ENCODE results near the gene DUS1L.

The DUS1L gene

GRCh38 chr17:82058855-82059249, 6.8 kb downstream of the DUS1L start:
- no peak for TF ChIP-seq JUND (IDR thresholded peaks at IDR 0.05; ENCODE audit: low read depth)
- in situ Hi-C loops (cut with HindIII; ENCODE audit: low pct_unique_long_range_greater_than_20kb, low sequenced_read_pairs): no loop called here
- no peak for DNase-seq (ENCODE audit: low read depth in 1 of 2, low spot score in 1 of 2)

- no peak for DNase-seq (ENCODE audit: low read depth in 1 of 2, low spot score in 1 of 2)
- in situ Hi-C loops (cut with HindIII; ENCODE audit: low pct_unique_long_range_greater_than_20kb, low sequenced_read_pairs): no loop called here
- no peak for TF ChIP-seq JUND (IDR thresholded peaks at IDR 0.05; ENCODE audit: low read depth)
Measured at GRCh38 chr17:82058230-82058854, 7.3 kb downstream of the DUS1L start.

GRCh38 chr17:82056729-82057621, 8.6 kb downstream of the DUS1L start:
- DNase-seq (ENCODE audit: low read depth in 1 of 2, low spot score in 1 of 2): no peak
- no peak for TF ChIP-seq JUND (IDR thresholded peaks at IDR 0.05; ENCODE audit: low read depth)
- in situ Hi-C loops (cut with HindIII; ENCODE audit: low pct_unique_long_range_greater_than_20kb, low sequenced_read_pairs): no loop called here

GRCh38 chr17:82055965-82056728, 9.5 kb downstream of the DUS1L start:
- in situ Hi-C loops (cut with HindIII; ENCODE audit: low pct_unique_long_range_greater_than_20kb, low sequenced_read_pairs): no loop called here
- no peak for TF ChIP-seq JUND (IDR thresholded peaks at IDR 0.05; ENCODE audit: low read depth)
- DNase-seq (ENCODE audit: low read depth in 1 of 2, low spot score in 1 of 2): no peak

DNA sequence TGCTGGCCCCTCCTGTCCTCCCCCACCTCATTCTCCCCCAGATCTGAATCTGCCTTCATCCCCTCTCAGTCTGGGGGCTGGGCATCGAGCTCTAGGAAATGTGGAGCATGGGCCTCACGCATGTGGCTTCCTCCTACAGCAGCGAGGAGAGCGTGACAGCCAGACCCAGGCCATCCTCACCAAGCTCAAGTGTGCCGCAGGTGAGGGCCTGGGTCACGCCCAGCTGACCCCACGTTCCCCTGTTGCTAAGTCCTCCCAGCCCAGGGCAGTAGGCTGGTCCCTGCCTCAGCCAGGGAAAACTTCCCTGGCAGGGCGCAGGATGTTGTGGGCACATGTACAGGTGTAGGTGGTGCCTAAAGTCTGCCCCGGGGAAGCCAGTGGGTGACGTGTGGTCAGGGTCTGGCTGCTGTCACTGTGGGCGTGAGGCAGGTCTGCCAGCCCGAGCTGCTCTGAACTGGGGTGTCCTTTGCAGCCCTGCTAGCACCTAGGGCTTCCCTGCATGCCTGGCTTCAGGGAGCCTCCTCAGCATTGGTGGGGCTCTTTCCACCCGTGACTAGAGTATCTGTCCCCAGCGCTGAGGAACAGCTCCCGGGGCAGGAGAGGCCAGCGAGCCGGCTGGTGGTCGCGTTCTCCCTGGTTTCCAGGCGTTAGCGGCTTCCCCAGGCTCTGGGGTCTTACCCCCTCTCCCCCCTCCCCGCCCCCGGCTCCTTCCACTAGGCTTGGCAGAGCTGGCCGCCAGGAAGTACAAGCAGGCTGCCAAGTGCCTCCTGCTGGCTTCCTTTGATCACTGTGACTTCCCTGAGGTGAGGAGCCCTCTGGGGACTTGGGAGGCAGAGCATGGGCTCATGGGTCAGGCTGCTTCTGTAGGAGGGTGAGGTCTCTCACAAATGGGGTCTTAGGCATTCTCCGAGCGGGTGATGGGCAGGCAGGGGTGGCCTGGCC, 10.3 kb downstream of the DUS1L start:
- in situ Hi-C loops (cut with HindIII; ENCODE audit: low pct_unique_long_range_greater_than_20kb, low sequenced_read_pairs): no loop called here
- no peak for DNase-seq (ENCODE audit: low read depth in 1 of 2, low spot score in 1 of 2)
- TF ChIP-seq JUND (IDR thresholded peaks at IDR 0.05; ENCODE audit: low read depth): no peak

DNA sequence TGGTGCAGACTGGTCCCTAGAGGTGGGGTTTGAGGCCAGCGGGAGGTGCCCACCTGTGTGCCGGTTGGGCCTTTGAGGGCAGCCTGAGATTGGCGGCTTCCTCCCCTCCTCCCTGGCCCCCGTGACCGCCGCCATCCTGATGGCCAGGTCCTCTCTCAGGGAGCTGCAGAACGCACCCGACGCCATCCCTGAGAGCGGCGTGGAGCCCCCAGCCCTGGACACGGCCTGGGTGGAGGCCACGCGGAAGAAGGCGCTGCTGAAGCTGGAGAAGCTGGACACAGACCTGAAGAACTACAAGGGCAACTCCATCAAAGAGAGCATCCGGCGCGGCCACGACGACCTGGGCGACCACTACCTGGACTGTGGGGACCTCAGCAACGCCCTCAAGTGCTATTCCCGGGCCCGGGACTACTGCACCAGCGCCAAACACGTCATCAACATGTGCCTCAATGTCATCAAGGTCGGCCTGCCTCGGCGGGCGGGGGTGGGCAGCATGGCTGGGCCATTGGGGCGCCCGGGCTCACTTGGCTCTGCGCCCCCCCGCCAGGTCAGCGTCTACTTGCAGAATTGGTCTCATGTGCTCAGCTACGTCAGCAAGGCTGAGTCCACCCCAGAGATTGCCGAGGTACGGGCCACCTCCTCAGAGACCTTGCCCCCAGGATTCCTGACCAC, 11.1 kb downstream of the DUS1L start:
- DNase-seq (ENCODE audit: low read depth in 1 of 2, low spot score in 1 of 2): no peak
- in situ Hi-C loops (cut with HindIII; ENCODE audit: low pct_unique_long_range_greater_than_20kb, low sequenced_read_pairs): no loop called here
- no peak for TF ChIP-seq JUND (IDR thresholded peaks at IDR 0.05; ENCODE audit: low read depth)

- no peak for TF ChIP-seq JUND (IDR thresholded peaks at IDR 0.05; ENCODE audit: low read depth)
- in situ Hi-C loops (cut with HindIII; ENCODE audit: low pct_unique_long_range_greater_than_20kb, low sequenced_read_pairs): no loop called here
- no peak for DNase-seq (ENCODE audit: low read depth in 1 of 2, low spot score in 1 of 2)
Measured at GRCh38 chr17:82053556-82054263, 11.9 kb downstream of the DUS1L start.

GRCh38 chr17:82053130-82053529, 12.5 kb downstream of the DUS1L start:
- in situ Hi-C loops (cut with HindIII; ENCODE audit: low pct_unique_long_range_greater_than_20kb, low sequenced_read_pairs): no loop called here
- DNase-seq (ENCODE audit: low read depth in 1 of 2, low spot score in 1 of 2): no peak
- no peak for TF ChIP-seq JUND (IDR thresholded peaks at IDR 0.05; ENCODE audit: low read depth)

DNA sequence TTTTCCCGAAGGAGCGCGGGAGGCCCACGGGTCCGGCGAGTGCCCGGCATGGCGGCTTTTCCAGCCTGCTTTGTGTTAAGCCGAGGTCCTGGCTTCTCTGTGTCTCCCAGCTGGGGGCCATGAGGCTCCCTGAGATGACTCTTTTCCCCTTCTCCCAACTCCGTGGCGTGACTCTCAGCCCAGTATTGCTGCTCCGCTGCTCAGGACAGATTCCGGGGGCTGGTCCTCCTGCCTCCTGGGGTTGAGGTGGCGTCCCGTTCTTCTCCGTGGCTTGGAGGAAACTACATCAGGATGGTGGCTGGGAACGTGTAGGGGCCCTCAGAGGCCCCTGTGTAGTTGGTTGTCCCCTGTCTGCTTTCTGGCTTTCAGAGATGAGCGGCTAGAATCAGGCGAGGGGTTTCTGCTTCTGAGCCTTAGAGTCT, 13.0 kb downstream of the DUS1L start:
- no peak for DNase-seq (ENCODE audit: low read depth in 1 of 2, low spot score in 1 of 2)
- in situ Hi-C loops (cut with HindIII; ENCODE audit: low pct_unique_long_range_greater_than_20kb, low sequenced_read_pairs): no loop called here
- TF ChIP-seq JUND (IDR thresholded peaks at IDR 0.05; ENCODE audit: low read depth): no peak

- TF ChIP-seq JUND (IDR thresholded peaks at IDR 0.05; ENCODE audit: low read depth): no peak
- peak; percentile 83 to 97 for DNase-seq (ENCODE audit: low read depth in 1 of 2, low spot score in 1 of 2)
- in situ Hi-C loops (cut with HindIII; ENCODE audit: low pct_unique_long_range_greater_than_20kb, low sequenced_read_pairs): no loop called here
Measured at GRCh38 chr17:82051776-82052637, 13.6 kb downstream of the DUS1L start, which contains the start of the genes GPS1 and RFNG. TSS of gene GPS1 (plus strand) at chr17:82051898. CDS start at chr17:82051932, 34 bp downstream. TSS of gene RFNG (minus strand) at chr17:82051811. CDS start at chr17:82051766, 45 bp downstream.

Measured in T47D (cell line).